HepG2 (cell line): ENCODE data around the gene RPL39. TPM values are rescaled to one million over a fixed set of nuclear protein-coding genes. Genes with fewer than 3 reads are reported as not detected.
A peak's percentile ranks its signal among the peaks of the same experiment; 100 is the strongest.

Experiments used
- CBFB ChIP-seq: sonication (generic); formaldehyde crosslinking; IDR thresholded peaks from 2 replicates; pipeline ENCODE4 v1.4.0; 2020; ENCODE audit warnings: missing genetic modification reagents
- GFI1 ChIP-seq: sonication (generic); formaldehyde crosslinking; IDR thresholded peaks from 2 replicates; pipeline ENCODE4 v1.5.0; 2020; ENCODE audit warnings: missing genetic modification reagents, mild to moderate bottlenecking, borderline replicate concordance
- NFKB2 ChIP-seq: sonication (generic); formaldehyde crosslinking; IDR thresholded peaks from 2 replicates; pipeline ENCODE4 v1.4.0; 2020; ENCODE audit warnings: missing genetic modification reagents, borderline replicate concordance
- REST ChIP-seq, 2 experiments: IDR thresholded peaks; 2 replicates each; pipeline ENCODE4 v1.6.1; 2011 to 2012; ENCODE audit warnings: low read length in 2 of 2, borderline replicate concordance in 1 of 2, low read depth in 1 of 2, mild to moderate bottlenecking in 1 of 2, moderate library complexity in 1 of 2
- YEATS4 ChIP-seq: sonication (generic); formaldehyde crosslinking; IDR thresholded peaks from 2 replicates; pipeline ENCODE4 v1.4.0; 2020; ENCODE audit warnings: missing genetic modification reagents, borderline replicate concordance
- ZFP37 ChIP-seq: sonication (generic); formaldehyde crosslinking; IDR thresholded peaks from 2 replicates; pipeline ENCODE4 v1.4.0; 2020; ENCODE audit warnings: missing genetic modification reagents, borderline replicate concordance
- ZFP91 ChIP-seq: sonication (generic); formaldehyde crosslinking; IDR thresholded peaks from 2 replicates; pipeline ENCODE4 v1.9.0; 2022; ENCODE audit warnings: missing genetic modification reagents, mild to moderate bottlenecking, borderline replicate concordance
- ZMYM2 ChIP-seq: sonication (generic); formaldehyde crosslinking; IDR thresholded peaks from 2 replicates; pipeline ENCODE4 v1.8.0; 2022; ENCODE audit warnings: mild to moderate bottlenecking, missing genetic modification reagents
- ZNF235 ChIP-seq: sonication (generic); formaldehyde crosslinking; IDR thresholded peaks from 2 replicates; pipeline ENCODE4 v1.8.1; 2023; ENCODE audit warnings: mild to moderate bottlenecking, missing genetic modification reagents, borderline replicate concordance
- ZNF263 ChIP-seq: sonication (generic); formaldehyde crosslinking; IDR thresholded peaks from 2 replicates; pipeline ENCODE4 v1.4.0; 2020; ENCODE audit warnings: missing genetic modification reagents
- ZNF557 ChIP-seq: sonication (generic); formaldehyde crosslinking; IDR thresholded peaks from 2 replicates; pipeline ENCODE4 v1.4.0; 2020; ENCODE audit warnings: missing genetic modification reagents
- ZNF709 ChIP-seq: sonication (generic); formaldehyde crosslinking; IDR thresholded peaks from 2 replicates; pipeline ENCODE4 v1.5.0; 2020; ENCODE audit warnings: mild to moderate bottlenecking, missing genetic modification reagents
- ZNF782 ChIP-seq: sonication (generic); formaldehyde crosslinking; IDR thresholded peaks from 2 replicates; pipeline ENCODE4 v1.4.0; 2020; ENCODE audit warnings: missing genetic modification reagents, mild to moderate bottlenecking, borderline replicate concordance
- polyA plus RNA-seq, 8 experiments: library from polyadenylated mRNA; depleted of rRNA in 3 of 8; stranded (reverse) in 7 of 8; unstranded in 1 of 8; fragments of >200 nt; fragmentation: Illumina TruSeq in 4 of 8; extraction: Trizol in 4 of 8; gene quantifications; 2 replicates each; pipeline versions ENCODE4 v1.2.1 to v1.2.3, GENCODE V29; 2011 to 2016; ENCODE audit warnings: low read depth in 4 of 8, missing spikeins in 1 of 8, mixed read lengths in 1 of 8; ENCODE audit not compliant: insufficient read depth in 1 of 8
- total RNA-seq, 5 experiments: library from RNA; depleted of rRNA; stranded (reverse); fragments of >200 nt; fragmentation: Illumina TruSeq; extraction: Trizol; gene quantifications; 2 replicates each; pipeline ENCODE4 v1.2.3, GENCODE V29; 2016; ENCODE audit warnings: low read depth in 1 of 5
- TF ChIP-seq, protein P1 (sequence below): sonication (generic); formaldehyde crosslinking; IDR thresholded peaks from 2 replicates; pipeline ENCODE4 v1.4.0; 2020; ENCODE audit warnings: missing genetic modification reagents

RPL39 gene
- total and polyA plus RNA-seq, 2 of the 13 experiments (the other 11 are each of a cell fraction or from before 2014, with no cell fraction given): 2,312 to 3,547 TPM

- peak; percentile 74; the same call in 1 of the 2 replicates for TF ChIP-seq ZNF263 (CRISPR knock-in tag)
- TF ChIP-seq REST (IDR thresholded peaks at IDR 0.05; ENCODE audit: borderline replicate concordance in 1 of 2, low read depth in 1 of 2, low read length in 2 of 2): no peak
- TF ChIP-seq ZFP91: no peak; the same call in 1 of the 2 replicates
- TF ChIP-seq YEATS4 (CRISPR knock-in tag): no peak
- no peak for TF ChIP-seq CBFB
- peak; percentile 23; the same call in 1 of the 2 replicates for TF ChIP-seq ZNF782
- no peak for TF ChIP-seq ZMYM2 (CRISPR knock-in tag)
- TF ChIP-seq, protein P1, sequence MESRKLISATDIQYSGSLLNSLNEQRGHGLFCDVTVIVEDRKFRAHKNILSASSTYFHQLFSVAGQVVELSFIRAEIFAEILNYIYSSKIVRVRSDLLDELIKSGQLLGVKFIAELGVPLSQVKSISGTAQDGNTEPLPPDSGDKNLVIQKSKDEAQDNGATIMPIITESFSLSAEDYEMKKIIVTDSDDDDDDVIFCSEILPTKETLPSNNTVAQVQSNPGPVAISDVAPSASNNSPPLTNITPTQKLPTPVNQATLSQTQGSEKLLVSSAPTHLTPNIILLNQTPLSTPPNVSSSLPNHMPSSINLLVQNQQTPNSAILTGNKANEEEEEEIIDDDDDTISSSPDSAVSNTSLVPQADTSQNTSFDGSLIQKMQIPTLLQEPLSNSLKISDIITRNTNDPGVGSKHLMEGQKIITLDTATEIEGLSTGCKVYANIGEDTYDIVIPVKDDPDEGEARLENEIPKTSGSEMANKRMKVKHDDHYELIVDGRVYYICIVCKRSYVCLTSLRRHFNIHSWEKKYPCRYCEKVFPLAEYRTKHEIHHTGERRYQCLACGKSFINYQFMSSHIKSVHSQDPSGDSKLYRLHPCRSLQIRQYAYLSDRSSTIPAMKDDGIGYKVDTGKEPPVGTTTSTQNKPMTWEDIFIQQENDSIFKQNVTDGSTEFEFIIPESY (CRISPR knock-in tag): peak; percentile 15; the same call in 1 of the 2 replicates
- TF ChIP-seq NFKB2: no peak
- no peak for TF ChIP-seq ZNF235 (CRISPR knock-in tag)
- TF ChIP-seq ZNF557 (CRISPR knock-in tag): 0 out of 2 replicates have a peak, but pooled peaks have one; percentile 27
- TF ChIP-seq ZNF709 (CRISPR knock-in tag): peak; percentile 78
- TF ChIP-seq ZFP37 (CRISPR knock-in tag): no peak
- no peak for TF ChIP-seq GFI1
These were observed 33.3 kb downstream of the RPL39 start, which contains the start of gene SOWAHD (continued) for GRCh38 chrX:119757979-119758730.
